Activated CD4-positive, alpha-beta T cell treated with anti-CD3 and anti-CD28 coated beads, Interleukin-10, Interleukin-2, amounts not matched to agents 100 ng/mL and 50 ng/mL, durations not matched to agents 16 hours and 8 hours (primary cell): ENCODE measurements around the gene ZNF593.

ENCODE experiments used
- DNase-seq: peaks from one replicate; pipeline ENCODE4 v3.0.0-alpha.2; 2020

The ZNF593 gene

DNA sequence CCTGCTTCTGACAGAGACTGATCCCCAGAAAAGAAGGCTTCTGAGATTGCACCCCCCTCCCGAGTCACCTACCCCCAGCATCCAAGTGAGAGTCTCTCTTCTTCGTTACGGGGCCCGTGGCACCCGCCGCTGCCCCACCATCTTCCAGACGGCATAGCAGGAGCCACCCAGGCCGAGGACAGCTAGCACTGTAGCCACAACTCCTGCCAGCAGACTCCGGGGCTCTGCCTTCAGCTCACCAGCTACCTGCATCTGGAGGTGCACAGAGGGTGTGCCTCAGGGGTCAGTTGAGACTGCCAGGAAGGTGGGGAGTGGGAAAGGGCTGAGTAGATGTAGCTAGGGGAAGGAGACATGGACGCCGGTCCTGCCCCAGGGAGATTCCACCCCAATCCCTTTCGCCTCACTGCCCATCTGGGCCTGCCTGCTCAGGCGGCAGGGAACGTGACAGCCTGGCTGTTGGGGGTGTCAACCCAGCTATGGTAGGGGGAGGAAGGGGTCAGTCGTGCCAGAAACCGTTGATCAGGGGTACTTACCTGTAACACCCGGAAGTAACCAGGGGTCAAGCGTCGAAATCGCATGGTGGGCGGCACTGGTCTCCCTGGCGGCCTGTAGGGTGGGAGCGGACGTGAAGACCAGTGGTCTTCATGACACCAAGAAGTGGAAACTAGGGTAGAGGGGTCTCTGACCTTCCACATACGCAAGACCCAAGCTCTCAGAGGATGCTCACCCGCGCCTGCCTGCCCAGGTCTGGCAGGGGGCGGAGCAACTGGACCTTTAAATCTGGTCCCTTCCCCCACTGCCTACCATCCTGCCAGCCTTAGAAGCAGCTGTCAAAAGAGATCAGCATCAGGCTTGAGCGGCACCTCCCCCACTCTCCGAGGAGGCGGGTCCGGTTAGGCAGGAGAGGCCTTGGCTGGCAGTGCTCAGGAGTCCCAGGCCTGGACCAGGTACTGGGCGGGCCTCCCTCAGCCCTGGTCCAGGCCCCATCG, 1.7 kb downstream of the ZNF593 start, which contains the start of gene ZNF593OS:
ZNF593OS (minus strand) TSS at position 749 of the 989 bp plus-strand sequence; CDS start at position 578, 171 bp downstream.
- no peak for DNase-seq

DNA sequence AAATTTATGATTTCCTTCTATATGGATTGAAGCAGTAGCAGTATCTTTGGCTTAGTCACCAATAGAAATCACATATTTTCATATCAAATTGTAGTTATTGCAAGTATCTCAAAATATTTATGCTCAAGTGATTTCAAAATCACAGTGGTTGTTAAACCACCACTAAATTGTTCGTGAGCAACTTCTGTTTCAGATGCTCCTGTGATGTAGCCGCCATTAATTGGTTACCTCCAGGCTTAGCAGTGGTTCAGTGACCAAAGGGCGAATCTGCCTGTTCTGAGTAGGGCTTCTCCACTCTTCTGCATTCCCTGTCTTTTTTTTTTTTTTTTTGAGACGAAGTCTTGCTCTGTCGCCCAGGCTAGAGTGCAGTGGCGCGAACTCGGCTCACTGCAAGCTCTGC, 5.6 kb downstream of the ZNF593 start:
- no peak for DNase-seq

DNA sequence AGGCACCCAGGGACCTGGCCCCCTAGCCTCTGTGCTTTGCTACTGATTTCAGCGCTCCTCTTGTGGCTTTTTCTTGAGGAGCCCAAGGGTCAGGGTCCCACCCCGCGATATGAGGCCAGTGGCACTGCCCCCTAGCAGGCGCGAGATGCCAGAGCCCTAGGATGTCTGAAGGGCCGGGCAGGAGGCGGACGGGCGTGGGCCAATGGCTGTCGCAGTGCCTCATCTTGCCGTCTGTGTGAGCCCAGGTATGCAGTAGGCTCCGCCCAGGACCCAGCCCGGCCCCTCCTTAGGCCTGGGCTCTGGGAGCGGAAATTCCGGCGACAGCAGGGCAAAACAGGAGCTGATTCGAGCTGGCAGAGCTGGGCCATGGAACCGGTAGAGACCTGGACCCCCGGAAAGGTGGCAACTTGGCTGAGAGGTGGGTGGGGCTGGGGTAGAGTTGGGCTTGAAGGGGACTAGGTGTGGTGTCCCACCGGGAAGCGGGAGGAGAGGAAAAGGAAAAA, 7.5 kb downstream of the ZNF593 start, which contains the start of gene CNKSR1:
CNKSR1 (plus strand) TSS at position 310 of the 503 bp plus-strand sequence; CDS start at position 367, 57 bp downstream.
- no peak for DNase-seq

DNA sequence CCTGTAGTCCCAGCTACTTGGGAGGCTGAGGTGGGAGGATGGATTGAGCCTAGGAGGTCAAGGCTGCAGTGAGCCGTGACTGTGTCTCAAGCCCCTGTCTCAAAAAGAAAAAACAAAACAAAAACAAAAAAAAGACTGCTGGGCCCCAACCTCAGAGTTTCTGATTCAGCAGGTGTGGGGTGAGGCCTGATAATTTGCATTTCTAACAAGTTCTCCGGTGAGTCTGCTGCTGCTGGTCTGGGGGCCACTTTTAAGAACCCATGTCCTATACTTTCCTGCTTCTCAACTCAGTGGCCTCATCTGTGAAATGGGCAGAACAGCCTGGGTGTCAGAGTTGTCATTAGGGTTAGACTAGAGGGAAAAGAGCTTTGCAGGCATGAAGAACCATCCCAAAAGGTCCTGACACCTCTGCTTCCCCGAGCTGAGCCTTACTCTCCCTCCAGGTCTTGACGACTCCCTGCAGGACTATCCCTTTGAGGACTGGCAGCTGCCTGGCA, 10.3 kb downstream of the ZNF593 start:
- no peak for DNase-seq

DNA sequence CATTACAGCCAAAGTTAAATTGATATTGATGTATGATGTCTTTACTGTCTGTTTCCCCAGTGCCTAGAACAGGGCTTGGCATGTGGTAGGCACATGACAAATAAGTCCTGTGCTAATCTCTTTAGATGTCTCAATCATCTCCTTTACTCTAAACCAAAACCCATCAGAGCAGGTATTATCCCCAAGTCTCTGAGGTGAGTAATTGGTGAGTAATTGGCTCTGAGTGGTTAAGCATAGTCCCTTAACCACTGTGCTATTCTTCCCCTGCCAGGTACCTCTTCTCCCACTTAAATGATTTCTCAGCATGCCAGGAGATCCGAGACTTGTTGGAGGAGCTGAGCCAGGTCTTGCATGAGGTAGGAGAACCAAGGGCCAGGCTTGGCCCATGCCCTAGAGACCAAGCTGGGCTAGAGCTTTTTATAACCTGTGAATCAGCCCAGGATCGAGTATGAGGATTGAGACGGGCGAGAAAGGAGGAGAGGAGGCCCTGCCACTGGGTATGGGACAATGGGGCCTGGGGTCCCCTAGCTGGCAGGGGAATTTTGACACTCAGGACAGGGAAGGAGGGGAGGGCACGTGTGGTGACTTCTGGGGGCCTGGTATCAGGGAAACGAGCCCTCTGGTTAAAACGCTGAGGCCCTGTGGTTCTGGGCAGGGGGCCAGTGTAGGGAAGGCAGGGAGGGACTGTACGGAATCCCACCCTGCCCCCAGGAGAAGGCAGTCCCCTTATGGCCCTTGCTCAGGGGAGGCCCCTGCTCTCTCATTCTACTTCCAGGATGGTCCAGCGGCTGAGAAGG, 12.1 kb downstream of the ZNF593 start:
- DNase-seq: no peak

DNA sequence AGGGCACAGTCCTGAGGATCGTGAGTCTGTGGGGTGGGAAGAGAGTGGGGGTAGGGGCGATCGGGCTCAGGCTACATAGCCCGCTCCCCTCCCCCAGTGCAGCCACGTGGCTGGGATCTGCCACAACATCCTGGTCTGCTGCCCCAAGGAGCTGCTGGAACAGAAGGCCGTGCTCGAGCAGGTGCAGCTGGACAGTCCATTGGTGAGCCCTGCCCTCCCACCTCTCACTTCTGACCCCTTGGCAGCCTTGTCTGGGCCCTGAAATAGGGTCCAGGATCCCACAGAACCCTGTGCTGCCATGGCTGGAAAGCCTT, 12.6 kb downstream of the ZNF593 start:
- DNase-seq: no peak

DNA sequence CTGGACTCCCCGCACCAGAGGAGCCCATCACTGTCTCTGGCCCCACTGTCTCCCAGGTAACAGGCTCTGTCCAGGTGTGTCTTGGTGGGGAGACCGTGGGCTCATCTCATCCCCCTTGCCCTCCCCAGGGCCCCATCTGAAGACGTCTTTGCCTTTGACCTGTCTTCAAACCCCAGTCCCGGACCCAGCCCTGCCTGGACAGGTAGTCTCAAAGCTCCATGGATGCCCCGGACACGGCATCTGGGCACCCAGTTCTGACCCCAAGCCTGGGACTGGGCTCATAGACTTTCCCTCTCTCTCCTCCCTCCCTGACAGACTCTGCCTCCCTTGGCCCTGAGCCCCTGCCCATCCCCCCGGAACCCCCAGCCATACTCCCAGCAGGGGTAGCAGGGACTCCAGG, 14.4 kb downstream of the ZNF593 start:
- no peak for DNase-seq

DNA sequence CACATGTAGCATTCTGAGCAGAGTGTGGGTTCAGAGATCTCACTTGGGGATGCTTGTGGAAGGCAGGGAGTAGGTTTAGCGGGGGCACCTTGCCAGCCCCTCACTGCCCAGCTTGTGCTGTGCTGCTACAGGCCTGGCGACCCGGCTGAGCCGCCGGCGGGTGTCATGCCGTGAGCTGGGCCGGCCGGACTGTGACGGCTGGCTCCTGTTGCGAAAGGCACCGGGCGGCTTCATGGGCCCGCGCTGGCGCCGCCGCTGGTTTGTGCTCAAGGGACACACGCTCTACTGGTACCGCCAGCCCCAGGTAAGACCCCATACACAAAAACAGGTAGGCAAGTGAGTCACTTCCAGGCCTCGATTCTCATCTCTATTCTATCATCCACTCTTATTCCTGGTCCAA, 15.2 kb downstream of the ZNF593 start:
- no peak for DNase-seq

DNA sequence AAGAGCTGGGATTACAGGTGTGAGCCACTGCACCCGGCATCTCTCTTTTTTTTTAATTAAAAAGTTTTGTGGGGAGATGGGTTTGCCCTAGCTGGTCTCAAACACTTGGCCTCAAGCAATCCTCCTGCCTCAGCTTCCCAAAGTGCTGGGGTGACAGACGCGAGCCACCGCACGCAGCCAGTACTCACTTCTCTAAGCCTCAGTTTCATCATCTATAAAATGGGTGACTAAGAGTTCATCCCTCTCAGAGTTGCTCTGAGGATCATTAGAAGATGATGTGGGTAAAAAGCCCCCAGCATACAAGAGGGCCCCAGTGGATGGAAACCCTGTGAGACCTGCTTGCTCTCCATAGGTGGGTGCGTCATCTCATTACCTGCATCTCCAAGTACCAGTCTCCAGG, 18.2 kb downstream of the ZNF593 start:
- DNase-seq: no peak

DNA sequence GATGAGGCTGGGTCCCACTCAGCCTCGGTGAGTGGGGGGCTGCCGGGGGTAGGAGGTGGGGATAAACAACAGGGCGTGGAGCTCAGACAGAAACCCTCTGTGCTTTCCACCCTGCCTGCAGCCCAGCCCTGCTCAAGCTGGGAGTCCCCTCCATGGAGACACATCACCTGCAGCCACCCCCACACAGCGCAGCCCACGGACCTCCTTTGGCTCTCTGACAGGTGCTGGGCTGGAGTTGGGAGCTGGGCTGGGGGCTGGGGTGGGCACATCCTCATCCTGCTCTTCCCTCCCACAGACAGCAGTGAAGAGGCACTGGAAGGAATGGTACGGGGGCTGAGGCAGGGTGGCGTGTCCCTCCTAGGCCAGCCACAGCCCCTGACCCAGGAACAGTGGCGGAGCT, 18.8 kb downstream of the ZNF593 start:
- no peak for DNase-seq

DNA sequence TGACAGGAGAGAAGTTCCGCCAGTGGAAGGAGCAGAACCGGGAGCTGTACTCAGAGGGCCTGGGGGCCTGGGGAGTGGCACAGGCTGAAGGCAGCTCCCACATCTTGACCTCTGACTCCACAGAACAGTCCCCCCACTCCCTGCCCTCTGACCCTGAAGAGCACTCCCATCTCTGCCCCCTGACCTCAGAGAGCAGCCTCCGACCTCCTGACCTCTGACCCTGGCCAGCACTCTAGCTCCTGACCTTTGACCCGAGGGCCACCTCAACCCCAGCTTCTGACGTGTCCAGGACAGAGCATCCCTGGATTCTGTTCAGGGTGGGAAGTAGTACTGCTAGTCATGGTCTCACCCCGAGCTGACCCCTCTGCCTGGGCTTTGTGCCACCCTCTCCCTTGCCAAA, 19.6 kb downstream of the ZNF593 start:
- no peak for DNase-seq

DNA sequence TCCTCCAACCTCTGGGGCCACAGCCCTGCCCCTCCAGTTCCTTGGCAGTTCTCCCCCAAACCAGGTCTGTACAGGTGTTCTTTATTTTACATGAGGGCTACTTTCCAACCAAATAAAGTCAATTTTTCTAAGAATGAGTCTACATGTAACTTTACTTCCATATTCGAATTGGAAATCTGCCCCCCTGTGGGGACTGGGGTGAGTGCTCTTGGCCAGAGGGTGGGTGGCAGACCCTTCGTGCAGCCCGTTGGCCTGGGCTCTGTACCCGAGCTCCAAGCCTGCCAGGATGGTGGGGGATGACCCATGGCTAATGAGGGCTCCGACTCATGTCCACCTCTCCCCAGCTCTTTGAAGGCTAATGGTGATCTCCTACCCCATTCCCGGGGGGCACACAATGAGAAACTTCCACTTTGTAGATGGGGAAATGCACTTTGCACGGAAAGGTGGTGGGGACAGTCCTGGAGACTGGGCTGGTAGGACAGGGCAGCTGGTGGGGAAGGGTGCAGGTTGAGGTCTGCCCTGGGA, 20.1 kb downstream of the ZNF593 start:
- no peak for DNase-seq

DNA sequence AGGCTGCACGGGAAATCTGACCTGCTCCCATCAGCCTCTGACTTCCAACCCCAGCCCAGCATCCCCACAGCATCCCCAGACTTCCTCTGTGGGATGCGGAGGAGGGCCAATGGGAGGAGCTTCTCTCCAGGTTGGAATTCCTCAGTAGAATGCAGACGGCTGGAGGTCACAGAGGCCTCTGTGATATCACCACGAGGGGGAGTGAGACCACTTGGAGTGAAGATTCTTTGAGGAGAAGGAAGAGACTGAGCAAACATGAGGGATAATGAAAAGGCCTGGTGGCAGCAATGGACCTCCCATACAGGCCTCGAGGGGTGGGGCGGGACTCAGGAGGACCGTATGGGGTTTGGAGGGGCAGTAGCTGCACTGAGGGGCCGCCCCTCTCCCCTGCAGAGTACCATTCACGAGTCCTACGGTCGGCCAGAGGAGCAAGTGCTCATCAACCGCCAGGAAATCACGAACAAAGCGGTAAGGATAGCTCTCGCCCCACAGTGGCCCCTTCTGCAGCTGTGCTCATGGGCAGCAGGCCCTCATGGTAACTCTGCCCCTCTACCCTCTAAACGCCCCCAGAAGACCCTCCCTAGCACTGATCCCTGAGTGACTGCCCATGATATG, 20.8 kb downstream of the ZNF593 start, which contains the start of gene CATSPER4:
CATSPER4 (plus strand) TSS at position 230 of the 615 bp plus-strand sequence; CDS start at position 256, 26 bp downstream.
- DNase-seq: no peak

DNA sequence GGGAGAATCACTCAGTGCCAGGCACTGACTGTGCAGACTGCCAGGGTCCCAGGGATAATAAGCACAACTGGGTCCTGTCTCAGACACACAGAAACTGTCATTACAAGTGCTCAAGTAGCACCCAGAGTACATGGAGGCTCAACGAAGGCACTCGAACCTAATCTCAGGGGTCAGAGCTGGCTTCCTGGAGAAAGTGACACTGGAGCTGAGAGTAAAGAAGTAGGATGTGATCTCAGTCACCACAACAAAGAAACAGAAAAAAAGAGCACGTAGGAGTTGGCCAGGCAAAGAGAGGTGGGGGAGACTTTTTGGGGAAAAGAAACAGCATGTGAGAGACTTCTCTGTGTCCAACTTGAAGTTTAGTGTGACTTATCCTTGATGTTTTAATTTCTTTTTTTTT, 22.0 kb downstream of the ZNF593 start:
- DNase-seq: peak; percentile 24

DNA sequence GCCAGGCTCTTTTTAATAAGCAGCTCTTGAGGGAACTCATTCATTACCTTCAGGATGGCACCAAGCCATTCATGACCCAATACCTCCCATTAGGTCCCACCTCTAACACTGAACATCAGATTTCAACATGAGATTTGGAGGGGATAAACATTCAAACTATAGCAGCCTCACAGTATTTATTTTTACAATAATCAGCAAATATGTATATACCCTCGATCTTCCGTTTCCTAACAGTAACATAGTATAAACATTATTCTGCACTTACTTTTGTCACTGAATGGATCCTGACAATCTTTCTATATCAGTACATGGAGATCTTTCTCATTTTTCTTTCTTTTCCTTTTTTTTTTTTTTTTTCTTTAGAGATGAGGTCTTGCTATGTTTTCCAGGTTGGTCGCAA, 26.1 kb downstream of the ZNF593 start:
- DNase-seq: no peak

DNA sequence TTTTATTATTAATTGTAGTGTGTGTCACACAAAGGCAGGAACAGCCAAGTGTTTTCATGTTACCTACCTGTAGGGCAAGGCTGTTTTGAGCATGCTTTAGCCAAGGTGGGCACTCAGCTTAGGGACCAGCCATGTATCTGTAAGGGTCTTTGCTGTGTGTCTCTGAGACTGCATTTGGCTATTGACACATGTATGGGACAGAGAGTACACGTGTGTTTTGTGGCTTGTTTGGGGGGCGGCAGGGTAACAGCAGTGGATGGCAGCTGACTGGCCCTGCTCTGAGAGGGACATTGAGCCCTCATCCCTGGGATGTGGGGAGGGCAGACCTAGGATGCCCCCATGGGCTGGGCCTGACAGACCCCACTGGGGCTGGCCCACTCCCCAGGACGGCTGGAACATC, 27.6 kb downstream of the ZNF593 start:
- DNase-seq: no peak

DNA sequence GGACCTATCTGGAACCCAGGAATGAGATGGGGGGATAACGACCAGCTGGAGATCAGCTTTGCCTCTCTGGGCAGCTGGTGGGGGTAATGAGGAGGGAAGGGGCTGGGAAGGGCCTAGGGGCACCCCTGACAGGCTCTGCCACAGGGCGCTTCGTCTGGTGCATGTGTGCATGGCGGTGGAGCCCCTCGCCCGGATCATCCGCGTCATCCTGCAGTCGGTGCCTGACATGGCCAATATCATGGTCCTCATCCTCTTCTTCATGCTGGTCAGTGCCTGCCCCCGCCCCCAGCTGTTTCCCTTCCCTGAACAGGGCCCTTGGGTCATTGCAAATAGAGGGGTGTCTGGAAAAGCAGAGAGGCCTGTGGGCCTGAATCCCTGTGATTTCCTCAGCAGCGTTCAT, 28.1 kb downstream of the ZNF593 start:
- no peak for DNase-seq

DNA sequence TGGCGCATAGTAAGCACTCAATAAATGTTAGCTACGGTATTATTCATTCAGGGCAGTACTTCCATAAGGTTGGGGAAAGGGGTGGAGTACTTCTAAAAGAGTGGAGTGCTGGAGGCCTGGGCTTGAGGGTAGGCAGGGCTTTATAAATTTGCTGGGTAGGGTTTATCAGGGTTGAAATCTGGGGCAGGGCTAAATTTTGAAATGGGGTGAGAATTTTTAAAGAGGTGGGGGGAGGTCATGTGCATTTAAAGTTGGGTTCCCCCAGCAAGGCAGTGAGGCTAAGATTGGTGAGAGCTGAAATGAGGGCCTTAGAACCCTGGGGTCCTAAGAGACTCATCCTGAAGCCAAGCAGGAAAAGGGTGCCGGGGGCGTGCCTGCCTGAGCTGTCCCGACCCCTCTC, 30.7 kb downstream of the ZNF593 start:
- no peak for DNase-seq

DNA sequence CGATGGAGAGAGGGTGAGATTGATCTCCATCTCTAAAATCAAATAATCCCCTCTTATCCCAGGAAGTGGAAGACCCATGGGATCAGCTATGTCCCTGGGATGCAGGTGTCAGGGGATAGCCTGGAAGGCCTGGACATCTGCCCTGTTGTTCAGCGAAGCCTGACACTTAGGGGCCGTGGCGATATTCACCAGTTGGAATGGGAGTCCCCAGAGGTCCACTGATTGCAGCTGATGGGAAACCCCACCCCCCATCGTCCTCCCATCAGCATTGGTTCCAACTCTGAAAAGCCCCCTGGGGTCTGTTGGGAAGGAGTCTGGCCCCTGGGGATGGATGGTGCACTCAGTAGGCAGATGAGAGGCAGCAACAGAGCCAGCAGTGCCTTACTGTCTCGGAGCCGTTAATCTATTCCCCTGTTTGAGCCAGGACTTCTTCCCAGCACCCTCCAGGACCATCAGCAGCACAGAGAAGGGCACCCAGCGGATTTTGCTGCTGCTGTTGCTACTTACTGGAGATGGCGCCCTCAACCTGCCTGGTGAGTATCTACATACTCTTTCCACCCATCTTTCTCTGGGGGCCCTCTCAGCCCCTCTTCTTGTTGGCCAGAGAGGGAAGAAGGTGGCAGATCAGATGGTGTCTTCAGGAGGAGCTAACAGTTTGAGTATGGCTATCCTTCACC, 34.1 kb downstream of the ZNF593 start:
- no peak for DNase-seq

DNA sequence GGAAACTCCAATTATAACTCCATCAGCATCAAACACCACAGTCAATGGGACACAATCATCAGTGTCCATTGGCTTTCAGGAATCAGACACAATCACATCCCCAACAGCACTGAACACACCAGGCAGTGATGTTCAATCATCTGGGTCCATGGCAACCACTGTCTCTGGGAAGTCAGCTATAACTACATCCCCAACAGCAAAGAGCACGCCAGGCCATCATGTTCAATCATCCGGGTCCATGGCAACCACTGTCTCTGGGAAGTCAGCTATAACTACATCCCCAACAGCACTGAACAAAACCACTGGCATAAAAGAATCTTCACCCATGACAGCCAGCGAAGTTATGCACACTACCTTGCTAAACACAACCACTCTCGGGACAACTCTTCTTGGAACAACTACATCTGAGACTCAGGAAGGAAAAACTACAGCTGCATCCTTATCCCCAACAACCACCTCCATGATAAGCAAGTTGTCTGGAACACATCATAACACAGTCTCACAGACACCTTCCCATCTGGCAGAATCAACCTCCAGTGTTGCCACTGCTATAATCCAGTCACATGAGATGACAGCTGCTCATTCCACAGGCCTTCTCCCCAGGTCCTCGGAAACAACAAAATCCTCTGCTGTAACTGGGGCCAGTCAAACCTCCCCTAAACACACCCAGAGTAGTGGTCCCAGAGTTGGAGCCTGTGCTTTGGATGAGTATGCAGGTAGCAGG, 40.6 kb downstream of the ZNF593 start:
- DNase-seq: no peak

DNA sequence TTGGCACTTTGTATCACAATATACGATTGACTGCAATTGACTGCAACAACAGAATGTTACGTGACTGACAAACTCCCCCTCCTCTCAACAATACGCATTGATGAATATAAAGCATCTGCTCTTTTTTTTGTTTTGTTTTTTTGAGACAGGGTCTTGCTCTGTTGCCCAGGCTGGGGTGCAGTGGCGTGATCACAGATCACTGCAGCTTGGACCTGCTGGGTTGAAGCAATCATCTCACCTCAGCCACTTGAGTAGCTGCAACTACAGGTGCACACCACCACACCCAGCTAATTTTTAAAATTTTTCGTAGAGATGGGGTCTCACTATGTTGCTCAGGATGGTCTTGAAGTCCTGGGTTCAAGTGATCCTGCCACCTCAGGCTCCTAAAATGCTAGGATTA, 43.0 kb downstream of the ZNF593 start:
- DNase-seq: no peak
